Neural crest cell (in vitro differentiated cells): ENCODE measurements around the gene RALGAPB. TPM values are rescaled to one million over a fixed set of nuclear protein-coding genes. Genes with fewer than 3 reads are reported as not detected.

Source experiments
- DNase-seq: peaks from one replicate; pipeline ENCODE4 v3.0.0; 2021; ENCODE audit warnings: low read depth, mixed read lengths, low spot score
- H3K27ac Mint-ChIP-seq: one replicate; pipeline ENCODE4 v1.8.0; 2021; ENCODE audit warnings: mild to moderate bottlenecking, mixed read lengths; ENCODE audit not compliant: unreplicated experiment
- H3K27me3 Mint-ChIP-seq: 2 replicates; pipeline ENCODE4 v1.8.0; 2021; ENCODE audit warnings: low read depth, mild to moderate bottlenecking, mixed read lengths
- H3K36me3 Mint-ChIP-seq: 2 replicates; pipeline ENCODE4 v1.8.0; 2021; ENCODE audit warnings: low read depth, mild to moderate bottlenecking, mixed read lengths
- H3K4me1 Mint-ChIP-seq: 2 replicates; pipeline ENCODE4 v1.8.0; 2021; ENCODE audit warnings: mixed read lengths
- H3K4me3 Mint-ChIP-seq: one replicate; pipeline ENCODE4 v1.8.0; 2021; ENCODE audit warnings: mild to moderate bottlenecking, mixed read lengths
- H3K9me3 Mint-ChIP-seq: 2 replicates; pipeline ENCODE4 v1.8.0; 2021; ENCODE audit warnings: mixed read lengths
- total RNA-seq: library from RNA; stranded (reverse); gene quantifications from 2 replicates; pipeline ENCODE4 v1.2.1, GENCODE V29; 2021
- TF ChIP-seq, protein P1 (sequence below): fragments of 200-600 bp; sonication (generic); conservative IDR thresholded peaks from 2 replicates; pipeline ENCODE4 v1.5.0; 2021; ENCODE audit warnings: antibody characterized with exemption, mild to moderate bottlenecking

The RALGAPB gene
- total RNA-seq, 1 donor from 2014 or later: 34.7 TPM

DNA sequence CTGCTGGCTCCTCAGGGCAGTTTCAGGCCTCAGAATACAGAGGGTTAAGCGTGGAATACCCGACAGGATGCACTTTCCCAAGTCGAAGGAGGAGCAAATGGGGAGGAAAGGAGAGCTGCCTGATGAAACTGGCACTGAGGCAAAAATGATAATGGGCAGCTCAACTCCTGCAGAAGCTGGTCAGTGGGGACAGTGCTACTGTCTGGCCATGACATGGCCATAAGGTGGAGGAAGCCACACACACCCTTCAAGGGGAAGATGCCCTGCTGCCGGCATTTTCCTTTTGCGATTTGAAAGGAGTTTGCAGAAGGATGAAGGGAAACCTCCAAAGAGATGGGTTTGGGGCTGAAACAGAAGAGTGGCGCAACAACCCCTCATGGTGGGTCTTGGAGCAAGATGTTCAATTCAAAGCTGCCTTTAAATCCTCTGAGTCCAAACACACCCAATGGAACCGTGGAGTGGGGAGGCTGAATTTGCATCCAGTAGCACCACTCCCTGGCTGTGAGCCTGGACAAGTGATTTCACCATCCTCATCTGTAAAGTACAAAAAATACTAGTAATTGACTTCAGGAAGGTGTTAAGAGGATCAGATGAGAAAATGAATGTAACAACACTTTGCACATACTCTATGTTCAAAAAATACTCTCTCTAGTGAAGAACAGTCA is 111.6 kb downstream of the RALGAPB start:
- Mint-ChIP-seq H3K27me3 (no peaks in the 10 kb centered on the region), H3K36me3 (no peaks in the 10 kb centered on the region), H3K9me3 (no peaks in the 10 kb centered on the region), H3K4me1 (peaks cover 10% of the 10 kb centered on the region), H3K27ac (no peak overlapping the region), H3K4me3 (no peak overlapping the region)
- TF ChIP-seq, protein P1, sequence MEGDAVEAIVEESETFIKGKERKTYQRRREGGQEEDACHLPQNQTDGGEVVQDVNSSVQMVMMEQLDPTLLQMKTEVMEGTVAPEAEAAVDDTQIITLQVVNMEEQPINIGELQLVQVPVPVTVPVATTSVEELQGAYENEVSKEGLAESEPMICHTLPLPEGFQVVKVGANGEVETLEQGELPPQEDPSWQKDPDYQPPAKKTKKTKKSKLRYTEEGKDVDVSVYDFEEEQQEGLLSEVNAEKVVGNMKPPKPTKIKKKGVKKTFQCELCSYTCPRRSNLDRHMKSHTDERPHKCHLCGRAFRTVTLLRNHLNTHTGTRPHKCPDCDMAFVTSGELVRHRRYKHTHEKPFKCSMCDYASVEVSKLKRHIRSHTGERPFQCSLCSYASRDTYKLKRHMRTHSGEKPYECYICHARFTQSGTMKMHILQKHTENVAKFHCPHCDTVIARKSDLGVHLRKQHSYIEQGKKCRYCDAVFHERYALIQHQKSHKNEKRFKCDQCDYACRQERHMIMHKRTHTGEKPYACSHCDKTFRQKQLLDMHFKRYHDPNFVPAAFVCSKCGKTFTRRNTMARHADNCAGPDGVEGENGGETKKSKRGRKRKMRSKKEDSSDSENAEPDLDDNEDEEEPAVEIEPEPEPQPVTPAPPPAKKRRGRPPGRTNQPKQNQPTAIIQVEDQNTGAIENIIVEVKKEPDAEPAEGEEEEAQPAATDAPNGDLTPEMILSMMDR: no peak
- no peak for DNase-seq

DNA sequence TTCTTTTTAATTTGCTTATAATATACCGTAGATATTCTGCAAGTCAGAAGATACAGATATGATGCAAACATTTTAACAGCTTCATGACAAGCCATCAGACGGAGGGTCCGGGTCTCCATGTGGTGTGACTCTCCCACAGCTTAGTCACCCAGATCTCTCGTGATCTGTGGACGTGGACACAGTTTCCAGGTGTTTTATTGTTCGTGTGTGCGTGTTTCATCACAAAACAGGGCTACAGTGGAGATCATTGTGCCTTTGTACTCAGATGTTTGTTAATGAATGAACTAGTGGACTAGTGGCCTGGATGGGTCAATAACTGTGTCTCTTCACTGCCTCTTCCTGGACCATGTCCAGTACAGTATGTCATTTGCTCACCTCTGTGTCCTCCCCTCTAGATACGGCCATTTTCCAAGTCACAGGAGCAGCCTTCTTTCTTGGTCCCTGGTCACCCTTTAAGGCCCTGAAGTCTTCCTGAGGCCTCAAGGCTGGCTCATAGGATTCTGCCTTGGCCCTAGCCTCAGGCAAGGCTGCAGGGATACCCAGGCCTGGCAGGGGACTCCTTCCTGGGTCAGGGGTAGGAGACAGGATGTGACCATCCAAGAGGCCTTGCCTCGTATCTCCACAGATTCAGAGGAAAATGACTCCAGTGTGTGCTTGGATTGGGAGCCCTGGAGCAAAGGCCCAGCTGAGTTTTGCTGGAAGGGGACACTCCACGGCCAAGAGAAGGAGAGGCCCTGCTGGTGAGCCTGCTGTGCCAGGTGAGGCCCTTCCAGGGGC is 112.9 kb downstream of the RALGAPB start:
- Mint-ChIP-seq H3K9me3 (no peaks in the 10 kb centered on the region), H3K4me1 (peaks cover 7% of the 10 kb centered on the region), H3K27ac (no peak overlapping the region), H3K4me3 (no peak overlapping the region), H3K36me3 (no peaks in the 10 kb centered on the region), H3K27me3 (no peaks in the 10 kb centered on the region)
- DNase-seq: no peak
- TF ChIP-seq, protein P1: no peak

DNA sequence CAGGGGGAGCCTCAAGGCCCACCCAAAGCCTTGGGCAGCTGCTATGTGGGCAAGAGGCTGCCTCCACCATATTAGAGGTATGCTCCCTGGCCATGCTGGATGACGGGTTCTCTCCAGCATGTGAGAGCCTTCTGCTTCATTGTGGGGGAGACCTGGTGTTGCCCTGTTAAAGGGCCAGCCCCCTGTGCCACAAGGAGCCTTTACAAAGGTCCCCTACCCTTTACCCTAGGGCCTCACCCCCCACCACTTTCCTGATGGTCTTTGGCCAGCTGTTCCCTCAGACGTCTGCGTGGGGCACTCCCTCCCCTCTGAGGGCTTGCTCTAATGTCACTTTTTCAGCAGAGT is 113.5 kb downstream of the RALGAPB start:
- Mint-ChIP-seq H3K4me3 (no peak overlapping the region), H3K27ac (no peak overlapping the region), H3K9me3 (no peaks in the 10 kb centered on the region), H3K36me3 (no peaks in the 10 kb centered on the region), H3K4me1 (peaks cover 2% of the 10 kb centered on the region), H3K27me3 (no peaks in the 10 kb centered on the region)
- no peak for DNase-seq
- TF ChIP-seq, protein P1: no peak

DNA sequence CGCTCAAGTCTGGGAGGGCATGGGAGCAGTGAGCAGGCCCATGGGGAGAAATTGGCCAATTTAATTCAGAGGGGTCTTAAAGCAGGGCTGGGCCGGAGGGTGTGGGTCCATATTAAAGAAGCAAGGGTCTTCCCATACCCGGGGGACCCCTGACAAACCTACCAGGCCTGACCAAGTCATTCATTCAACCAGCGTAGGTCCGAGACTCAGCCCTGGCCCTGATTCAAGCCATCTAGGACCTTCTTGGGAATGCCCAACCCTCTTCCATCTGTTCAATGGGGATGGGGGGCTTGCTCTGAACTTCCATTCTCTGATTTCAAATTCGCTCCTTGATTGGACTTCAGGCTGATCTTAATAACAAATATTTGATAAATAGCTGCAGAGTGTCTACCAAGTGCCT is 115.7 kb downstream of the RALGAPB start:
- no peaks in the 10 kb centered on the region for H3K4me1 Mint-ChIP-seq
- DNase-seq: no peak
- TF ChIP-seq, protein P1: no peak
- no peak overlapping the region for H3K4me3 Mint-ChIP-seq
- no peaks in the 10 kb centered on the region for H3K36me3 Mint-ChIP-seq
- no peaks in the 10 kb centered on the region for H3K9me3 Mint-ChIP-seq
- H3K27ac Mint-ChIP-seq: no peak overlapping the region
- H3K27me3 Mint-ChIP-seq: no peaks in the 10 kb centered on the region

DNA sequence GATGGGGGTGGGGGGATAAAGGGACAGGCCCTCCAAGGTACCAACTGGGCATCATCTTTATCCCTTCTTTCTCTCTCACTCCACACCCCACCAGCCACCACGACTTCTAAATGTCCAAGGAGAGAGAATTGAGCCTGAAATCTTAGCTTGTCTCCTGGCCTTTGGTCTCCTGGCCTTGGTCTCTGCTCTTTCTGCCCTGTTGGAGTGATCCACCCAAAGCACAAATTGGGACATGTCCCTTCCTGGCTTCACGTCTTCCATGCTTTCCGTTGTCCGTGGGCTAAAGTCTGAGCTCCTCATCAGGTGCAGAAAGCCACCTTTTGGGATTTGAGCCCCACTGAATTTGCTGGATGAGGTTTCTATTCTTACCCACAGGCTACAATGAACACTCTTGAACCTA is 116.7 kb downstream of the RALGAPB start:
- H3K9me3 Mint-ChIP-seq: no peaks in the 10 kb centered on the region
- no peaks in the 10 kb centered on the region for H3K4me1 Mint-ChIP-seq
- H3K36me3 Mint-ChIP-seq: no peaks in the 10 kb centered on the region
- H3K27ac Mint-ChIP-seq: no peak overlapping the region
- H3K4me3 Mint-ChIP-seq: no peak overlapping the region
- H3K27me3 Mint-ChIP-seq: no peaks in the 10 kb centered on the region
- TF ChIP-seq, protein P1: no peak
- DNase-seq: no peak
